Colonic mucosa (tissue), 4 donors: ENCODE data around the gene SPAG16. TPM values are rescaled to one million over a fixed set of nuclear protein-coding genes. Genes with fewer than 3 reads are reported as not detected.
"Not testable (repeated sequence)": the region's sequence is repeated elsewhere in the genome, so short reads cannot be mapped to it uniquely, and the experiment has no call there.

Experiments used
- DNase-seq: peaks from one replicate; pipeline ENCODE4 v3.0.0-alpha.2; 2020
- H3K27ac ChIP-seq: fragments of 200-600 bp; one replicate; pipeline ENCODE4 v1.8.0; 2021
- H3K27me3 ChIP-seq: fragments of 200-600 bp; one replicate; pipeline ENCODE4 v1.8.0; 2021
- H3K36me3 ChIP-seq: fragments of 200-600 bp; one replicate; pipeline ENCODE4 v1.8.0; 2021
- H3K4me1 ChIP-seq: fragments of 200-600 bp; one replicate; pipeline ENCODE4 v1.8.0; 2021; ENCODE audit warnings: mild to moderate bottlenecking
- H3K4me3 ChIP-seq: fragments of 200-600 bp; one replicate; pipeline ENCODE4 v1.8.0; 2021
- H3K9ac ChIP-seq, 2 donors: one replicate each; pipeline ENCODE4 v1.7.0; 2013; ENCODE audit warnings: control low read depth in 2 of 2, low read depth in 2 of 2, low read length in 2 of 2
- H3K9me3 ChIP-seq: fragments of 200-600 bp; one replicate; pipeline ENCODE4 v1.8.0; 2021
- CTCF ChIP-seq: fragments of 200-600 bp; IDR thresholded peaks from one replicate; pipeline ENCODE4 v1.8.0; 2022; ENCODE audit warnings: antibody characterized with exemption, mild to moderate bottlenecking
- intact Hi-C: fragments of 100-400 bp; cut with DNase I; formaldehyde crosslinking; loops from one replicate; pipeline ENCODE4 v1.14.1; 2022
- total RNA-seq, 2 donors: library from RNA; stranded (reverse); fragmentation: NEBNext Ultra II Directional in 1 of 2; extraction: Animal tissue kit (Norgen Biotek cat#: 25700) in 1 of 2; gene quantifications; one replicate each; pipeline ENCODE4 v1.2.1, GENCODE V29; 2021
- donor health status: healthy.
- donor health status: DM: no; HTN: no; CAD: no.
- donor health status: DM: no; HTN: no; CAD: no.

SPAG16 gene
- total RNA-seq, 2 donors from 2014 or later: 18.6 to 25.5 TPM

DNA sequence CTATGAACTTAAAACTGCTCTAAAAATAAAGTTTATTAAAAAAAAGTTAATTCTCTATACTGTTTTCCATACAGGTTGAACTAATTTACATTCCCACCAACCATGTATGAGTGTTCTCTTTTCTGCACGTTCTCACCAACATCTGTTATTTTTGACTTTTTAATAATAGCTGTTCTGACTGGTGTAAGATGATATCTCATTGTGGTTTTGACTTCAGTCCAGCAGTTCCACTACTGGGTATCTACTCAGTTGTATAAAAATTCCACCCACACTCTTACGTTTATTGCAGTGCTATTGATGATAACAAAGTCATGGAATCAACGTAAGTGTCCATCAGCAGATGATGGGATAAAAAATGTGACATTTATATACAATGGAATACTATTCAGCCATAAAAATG is 33.7 kb downstream of the SPAG16 start:
- Histone ChIP-seq H3K4me1 (no peaks in the 10 kb centered on the region), H3K9me3 (no peaks in the 10 kb centered on the region), H3K27me3 (no peaks in the 10 kb centered on the region), H3K4me3 (no peak overlapping the region), H3K9ac (no peak overlapping the region), H3K27ac (no peak overlapping the region), H3K36me3 (no peaks in the 10 kb centered on the region)
- intact Hi-C loops: no loop called here
- no peak for TF ChIP-seq CTCF
- DNase-seq: no peak

DNA sequence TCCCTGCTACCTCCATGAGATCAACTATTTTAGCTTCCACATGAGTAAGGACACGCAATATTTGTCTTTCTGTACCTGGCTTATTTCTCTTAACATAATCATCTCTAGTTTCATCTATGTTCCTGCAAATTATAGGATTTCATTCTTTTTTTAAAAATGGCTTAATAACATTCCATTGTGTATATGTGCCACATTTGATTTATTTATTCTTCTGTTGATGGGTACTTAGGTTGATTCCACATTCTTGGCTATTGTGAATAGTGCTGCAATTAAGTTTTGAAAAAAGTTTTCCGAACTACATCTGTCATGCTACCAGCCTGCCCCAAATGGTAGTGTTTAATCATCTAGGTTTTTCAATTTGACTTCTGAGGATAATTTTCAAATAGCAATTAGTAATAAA is 36.3 kb downstream of the SPAG16 start:
- intact Hi-C loops: no loop called here
- no peaks in the 10 kb centered on the region for H3K36me3 ChIP-seq
- no peak overlapping the region for H3K9ac ChIP-seq
- no peaks in the 10 kb centered on the region for H3K9me3 ChIP-seq
- H3K4me1 ChIP-seq: no peaks in the 10 kb centered on the region
- no peaks in the 10 kb centered on the region for H3K27me3 ChIP-seq
- no peak overlapping the region for H3K4me3 ChIP-seq
- DNase-seq: no peak
- no peak overlapping the region for H3K27ac ChIP-seq
- no peak for TF ChIP-seq CTCF

GRCh38 chr2:213336253-213336770 is 52.0 kb downstream of the SPAG16 start:
- no peak overlapping the region for H3K9ac ChIP-seq
- no peak overlapping the region for H3K27ac ChIP-seq
- no peaks in the 10 kb centered on the region for H3K4me1 ChIP-seq
- H3K9me3 ChIP-seq: no peaks in the 10 kb centered on the region
- no peak for DNase-seq
- TF ChIP-seq CTCF: no peak
- no peaks in the 10 kb centered on the region for H3K27me3 ChIP-seq
- no peaks in the 10 kb centered on the region for H3K36me3 ChIP-seq
- H3K4me3 ChIP-seq: no peak overlapping the region
- intact Hi-C loops: no loop called here

- H3K36me3 ChIP-seq: no peaks in the 10 kb centered on the region
- intact Hi-C loops: no loop called here
- H3K27me3 ChIP-seq: no peaks in the 10 kb centered on the region
- TF ChIP-seq CTCF: no peak
- no peak overlapping the region for H3K9ac ChIP-seq
- H3K27ac ChIP-seq: no peak overlapping the region
- H3K4me1 ChIP-seq: no peaks in the 10 kb centered on the region
- H3K9me3 ChIP-seq: no peaks in the 10 kb centered on the region
- no peak overlapping the region for H3K4me3 ChIP-seq
- no peak for DNase-seq
Measured at GRCh38 chr2:213353419-213353818, 69.2 kb downstream of the SPAG16 start.

- Histone ChIP-seq H3K27ac (no peak overlapping the region), H3K4me3 (no peak overlapping the region), H3K9me3 (no peaks in the 10 kb centered on the region), H3K9ac (no peak overlapping the region), H3K4me1 (no peaks in the 10 kb centered on the region), H3K36me3 (no peaks in the 10 kb centered on the region), H3K27me3 (no peaks in the 10 kb centered on the region)
- intact Hi-C loops: no loop called here
- DNase-seq: no peak
- no peak for TF ChIP-seq CTCF
Measured at GRCh38 chr2:213376644-213377043, 92.4 kb downstream of the SPAG16 start.

- H3K4me1 ChIP-seq, H3K36me3 ChIP-seq, H3K9ac ChIP-seq, H3K4me3 ChIP-seq, H3K27me3 ChIP-seq, H3K9me3 ChIP-seq, H3K27ac ChIP-seq, DNase-seq, intact Hi-C loops: not testable (repeated sequence)
Measured at GRCh38 chr2:213407027-213407426, 122.8 kb downstream of the SPAG16 start.

GRCh38 chr2:213408426-213409070 is 124.3 kb downstream of the SPAG16 start:
- not testable (repeated sequence) for H3K36me3 ChIP-seq, DNase-seq

GRCh38 chr2:213410687-213411086 is 126.4 kb downstream of the SPAG16 start:
- H3K9me3 ChIP-seq, H3K27ac ChIP-seq, intact Hi-C loops, H3K4me1 ChIP-seq, H3K36me3 ChIP-seq, DNase-seq, H3K4me3 ChIP-seq, H3K9ac ChIP-seq, H3K27me3 ChIP-seq: not testable (repeated sequence)

More at GRCh38 chr2:213408426-213409070, 124.3 kb downstream of the SPAG16 start:
- H3K9me3 ChIP-seq, H3K27ac ChIP-seq, H3K4me3 ChIP-seq, H3K9ac ChIP-seq, H3K4me1 ChIP-seq, H3K27me3 ChIP-seq, intact Hi-C loops: not testable (repeated sequence)
